H1 (cell line): Measurements from ENCODE around the gene CDKN2B-AS1. TPM values are rescaled to one million over a fixed set of nuclear protein-coding genes. Genes with fewer than 3 reads are reported as not detected.

ENCODE experiments used
- CTCF ChIA-PET: fragments of 300-600 bp; sonication (Branson Sonifier 250); formaldehyde crosslinking; loops from one replicate; lab custom pipeline; 2021; ENCODE audit not compliant: partially characterized antibody; lab: Charles Lee
- POLR2A ChIA-PET: fragments of 300-600 bp; sonication (Branson Sonifier 250); formaldehyde crosslinking; loops from one replicate; lab custom pipeline; 2021; ENCODE audit warnings: inconsistent platforms; ENCODE audit not compliant: partially characterized antibody; lab: Charles Lee
- DNase-seq, 2 experiments: peaks; one replicate each; pipeline versions ENCODE4 v3.0.0 to v3.0.0-alpha.2; 2010 to 2022; ENCODE audit warnings: low spot score in 2 of 2, low read depth in 1 of 2, mixed read lengths in 1 of 2
- FAIRE-seq: peaks from 2 replicates; lab custom pipeline; 2011; peaks lifted over from hg19 to GRCh38; lab: Jason Lieb, UNC
- H2AFZ ChIP-seq: 2 replicates; pipeline ENCODE4 v1.8.1; 2012; ENCODE audit warnings: low read length, inconsistent platforms
- H2AK5ac ChIP-seq: 2 replicates; pipeline ENCODE4 v1.6.1; 2013; ENCODE audit warnings: low read depth, low read length
- H2BK120ac ChIP-seq: replicated peaks from 2 replicates; pipeline ENCODE3; 2013; ENCODE audit warnings: low read depth, low read length, inconsistent platforms
- H2BK12ac ChIP-seq: 2 replicates; pipeline ENCODE4 v1.6.1; 2013; ENCODE audit warnings: low read depth, low read length
- H2BK15ac ChIP-seq: 2 replicates; pipeline ENCODE4 v1.6.1; 2013; ENCODE audit warnings: low read length
- H2BK20ac ChIP-seq: 2 replicates; pipeline ENCODE4 v1.6.1; 2013; ENCODE audit warnings: low read length
- H2BK5ac ChIP-seq: 2 replicates; pipeline ENCODE4 v1.6.1; 2013; ENCODE audit warnings: low read depth, low read length
- H3K14ac ChIP-seq: 2 replicates; pipeline ENCODE4 v1.6.1; 2013; ENCODE audit warnings: inconsistent platforms; ENCODE audit not compliant: insufficient read length
- H3K18ac ChIP-seq: 2 replicates; pipeline ENCODE4 v1.6.1; 2013; ENCODE audit warnings: low read length; ENCODE audit errors: extremely low read depth
- H3K23ac ChIP-seq: 2 replicates; pipeline ENCODE4 v1.6.1; 2013; ENCODE audit warnings: inconsistent platforms; ENCODE audit not compliant: insufficient read length
- H3K23me2 ChIP-seq: 2 replicates; pipeline ENCODE4 v1.6.1; 2013; ENCODE audit warnings: low read depth, low read length
- H3K27ac ChIP-seq: 2 replicates; pipeline ENCODE4 v1.6.1; 2011; ENCODE audit warnings: low read depth, low read length, inconsistent platforms
- H3K27me3 ChIP-seq, 4 experiments: replicated peaks in 1 of 4; 1 replicate in 1 of 4; 2 replicates in 3 of 4; pipeline versions ENCODE4 v1.6.1 to v1.8.1; 2011 to 2013; ENCODE audit warnings: low read length in 3 of 4, mild to moderate bottlenecking in 3 of 4, inconsistent platforms in 2 of 4, mixed read lengths in 2 of 4, moderate library complexity in 1 of 4; ENCODE audit not compliant: control insufficient read depth in 3 of 4, insufficient read depth in 3 of 4; ENCODE audit errors: extremely low read depth in 1 of 4
- H3K36me3 ChIP-seq, 4 experiments: 2 replicates each; pipeline versions ENCODE4 v1.6.1 to v1.8.1; 2011 to 2013; ENCODE audit warnings: mild to moderate bottlenecking in 4 of 4, low read length in 3 of 4, moderate library complexity in 2 of 4, control low read depth in 1 of 4, inconsistent platforms in 1 of 4; ENCODE audit not compliant: insufficient read depth in 4 of 4, control insufficient read depth in 2 of 4
- H3K4ac ChIP-seq: replicated peaks from 2 replicates; pipeline ENCODE3; 2013; ENCODE audit warnings: low read length, low read depth, mixed read lengths, inconsistent platforms; ENCODE audit not compliant: insufficient read length
- H3K4me1 ChIP-seq, 4 experiments: replicated peaks in 1 of 4; 1 replicate in 1 of 4; 2 replicates in 3 of 4; pipeline versions ENCODE4 v1.6.1 to v1.8.1; 2011 to 2013; ENCODE audit warnings: low read length in 3 of 4, inconsistent platforms in 2 of 4, mixed read lengths in 1 of 4; ENCODE audit not compliant: insufficient read depth in 4 of 4, control insufficient read depth in 3 of 4
- H3K4me2 ChIP-seq, 2 experiments: 2 replicates each; pipeline versions ENCODE4 v1.6.1 to v1.8.1; 2011 to 2013; ENCODE audit warnings: low read depth in 2 of 2, low read length in 2 of 2, control low read depth in 1 of 2, inconsistent platforms in 1 of 2, mild to moderate bottlenecking in 1 of 2; ENCODE audit not compliant: insufficient read depth in 1 of 2
- H3K4me3 ChIP-seq, 4 experiments: fragments of 200-600, 300-600 bp in 1 of 4; sonication (generic), shearing (Covaris generic), sonication (Bioruptor Twin) in 1 of 4; 2 replicates each; pipeline versions ENCODE4 v1.5.1 to v1.8.1; 2011 to 2016; ENCODE audit warnings: low read length in 4 of 4, low read depth in 3 of 4, control low read depth in 2 of 4, inconsistent platforms in 2 of 4, mild to moderate bottlenecking in 2 of 4, mixed read lengths in 1 of 4, moderate library complexity in 1 of 4; ENCODE audit not compliant: insufficient read depth in 2 of 4; ENCODE audit errors: extremely low read depth in 1 of 4
- H3K56ac ChIP-seq: replicated peaks from 2 replicates; pipeline ENCODE3; 2013; ENCODE audit warnings: low read depth, mild to moderate bottlenecking, mixed read lengths, low read length, inconsistent platforms; ENCODE audit not compliant: insufficient read length
- H3K79me1 ChIP-seq: 2 replicates; pipeline ENCODE4 v1.6.1; 2013; ENCODE audit warnings: low read depth, low read length, control low read depth
- H3K79me2 ChIP-seq, 2 experiments: 2 replicates each; pipeline versions ENCODE4 v1.6.1 to v1.8.1; 2012 to 2013; ENCODE audit warnings: low read length in 2 of 2, mild to moderate bottlenecking in 2 of 2, inconsistent platforms in 1 of 2; ENCODE audit not compliant: insufficient read depth in 2 of 2, control insufficient read depth in 1 of 2
- H3K9ac ChIP-seq, 4 experiments: replicated peaks in 1 of 4; 1 replicate in 1 of 4; 2 replicates in 3 of 4; pipeline versions ENCODE4 v1.6.1 to v1.8.1; 2011 to 2013; ENCODE audit warnings: low read depth in 3 of 4, low read length in 3 of 4, control low read depth in 2 of 4, mild to moderate bottlenecking in 2 of 4, moderate library complexity in 2 of 4, inconsistent platforms in 1 of 4; ENCODE audit errors: extremely low read depth in 1 of 4
- H3K9me3 ChIP-seq, 2 experiments: 2 replicates each; pipeline versions ENCODE4 v1.6.1 to v1.8.1; 2012 to 2013; ENCODE audit warnings: mild to moderate bottlenecking in 2 of 2, moderate library complexity in 2 of 2, control low read depth in 1 of 2, inconsistent platforms in 1 of 2, low read depth in 1 of 2, low read length in 1 of 2, mixed read lengths in 1 of 2; ENCODE audit not compliant: insufficient read depth in 2 of 2
- H4K20me1 ChIP-seq, 2 experiments: replicated peaks in 1 of 2; 2 replicates each; pipeline versions ENCODE3 to v1.8.1; 2011 to 2013; ENCODE audit warnings: inconsistent platforms in 2 of 2, low read length in 2 of 2, mild to moderate bottlenecking in 1 of 2; ENCODE audit not compliant: insufficient read depth in 2 of 2, control insufficient read depth in 1 of 2
- H4K5ac ChIP-seq: 2 replicates; pipeline ENCODE4 v1.6.1; 2013; ENCODE audit warnings: low read length, low read depth, mixed read lengths, inconsistent platforms; ENCODE audit not compliant: insufficient read length
- H4K8ac ChIP-seq: 2 replicates; pipeline ENCODE4 v1.8.0; 2013; ENCODE audit warnings: mild to moderate bottlenecking, moderate library complexity, low read length, inconsistent platforms; ENCODE audit not compliant: insufficient read depth; ENCODE audit errors: extremely low read depth
- H4K91ac ChIP-seq: replicated peaks from 2 replicates; pipeline ENCODE3; 2013; ENCODE audit warnings: low read length, mixed read lengths, inconsistent platforms; ENCODE audit not compliant: insufficient read length
- BCL11A ChIP-seq, 2 experiments: IDR thresholded peaks; one replicate each; pipeline ENCODE4 v1.6.1; 2011; ENCODE audit warnings: low read depth in 2 of 2, low read length in 2 of 2, mild to moderate bottlenecking in 2 of 2
- CHD2 ChIP-seq: IDR thresholded peaks from 2 replicates; pipeline ENCODE4 v1.6.1; 2012; ENCODE audit warnings: low read length, improper control_type of control experiment
- EZH2 ChIP-seq: fragments of 200-600 bp; sonication (generic); IDR thresholded peaks from 2 replicates; pipeline ENCODE4 v1.7.1; 2012; ENCODE audit warnings: low read depth, mild to moderate bottlenecking, moderate library complexity, low read length, inconsistent platforms; ENCODE audit not compliant: severe bottlenecking
- KDM4A ChIP-seq: IDR thresholded peaks from one replicate; pipeline ENCODE4 v1.7.1; 2012; ENCODE audit warnings: low read depth, mild to moderate bottlenecking, moderate library complexity, low read length, inconsistent platforms; ENCODE audit not compliant: severe bottlenecking
- SP4 ChIP-seq: IDR thresholded peaks from 2 replicates; pipeline ENCODE4 v1.6.1; 2012; ENCODE audit warnings: low read length, inconsistent platforms
- TAF1 ChIP-seq: IDR thresholded peaks from 2 replicates; pipeline ENCODE4 v1.6.1; 2011; ENCODE audit warnings: mild to moderate bottlenecking, low read depth, low read length
- WGBS, 2 experiments: shearing (Covaris generic) in 1 of 2; methylation state at CpG; one replicate each; pipeline versions ENCODE4 v1.1.6 to v1.1.7; 2013 to 2015; ENCODE audit warnings: low lambda C conversion rate in 2 of 2, mixed read lengths in 2 of 2, inconsistent platforms in 1 of 2, low coverage in 1 of 2, missing lambda C conversion rate in 1 of 2; ENCODE audit not compliant: insufficient replicate concordance in 2 of 2, insufficient coverage in 1 of 2, insufficient read length in 1 of 2; ENCODE audit errors: extremely low coverage in 1 of 2, missing lambda C conversion rate in 1 of 2; 5-methylcytosine and 5-hydroxymethylcytosine counted together
- polyA plus RNA-seq, 7 experiments: library from polyadenylated mRNA; depleted of rRNA in 3 of 7; stranded (reverse) in 5 of 7; unstranded in 2 of 7; fragments of >200 nt in 5 of 7; fragments of 200-250 nt in 2 of 7; gene quantifications; 1 replicate in 5 of 7; 2 replicates in 1 of 7; 4 replicates in 1 of 7; pipeline versions ENCODE4 v1.2.1 to v1.2.3, GENCODE V29; 2011 to 2013; ENCODE audit warnings: missing spikeins in 2 of 7, mixed read lengths in 2 of 7
- total RNA-seq: library from RNA; stranded (reverse); fragmentation: NEBNext Ultra II Directional; extraction: Animal tissue kit (Norgen Biotek cat#: 25700); gene quantifications from 2 replicates; pipeline ENCODE4 v1.2.1, GENCODE V29; 2021

CDKN2B-AS1 gene
- total and polyA plus RNA-seq, 2 of the 8 experiments (the other 6 are each of a cell fraction or from before 2014, with no cell fraction given), result not detected

DNA sequence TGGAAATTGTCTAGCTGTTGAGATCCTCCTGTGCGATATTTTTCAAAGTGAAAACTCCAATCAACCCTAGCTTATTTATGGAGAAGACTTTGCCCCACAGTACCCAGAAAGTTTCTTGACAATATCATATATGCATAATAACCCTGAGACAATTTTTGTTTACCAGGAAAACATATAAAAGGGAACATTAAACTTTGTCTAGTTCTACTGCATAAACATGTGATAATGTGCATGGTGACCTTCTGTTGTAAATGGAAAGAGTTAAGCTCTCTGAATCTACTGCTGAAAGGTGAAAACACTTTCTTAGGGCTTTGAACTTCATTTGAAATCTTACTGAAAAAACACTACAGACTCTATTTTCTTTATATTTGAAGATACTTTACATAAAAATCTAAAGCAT, 46.8 kb downstream of the CDKN2B-AS1 start:
- Histone ChIP-seq H3K4ac (no peak overlapping the region), H2BK12ac (no peak overlapping the region), H2BK120ac (no peak overlapping the region), H2BK15ac (no peak overlapping the region), H2BK5ac (no peak overlapping the region), H3K23me2 (no peaks in the 10 kb centered on the region), H4K8ac (no peak overlapping the region), H3K9me3 (no peaks in the 10 kb centered on the region), H3K56ac (no peak overlapping the region), H4K5ac (no peak overlapping the region), H3K4me2 (no peak overlapping the region), H3K79me2 (no peaks in the 10 kb centered on the region), H3K14ac (no peak overlapping the region), H3K4me1 (peaks cover 0 to 4% (median 0%) of the 10 kb centered on the region in 4 experiments; a peak in 1 of 7 replicates), H3K23ac (no peak overlapping the region), H3K79me1 (no peaks in the 10 kb centered on the region), H2AK5ac (no peak overlapping the region), H3K36me3 (no peaks in the 10 kb centered on the region), H3K4me3 (no peak overlapping the region), H4K20me1 (no peaks in the 10 kb centered on the region), H2AFZ (no peak overlapping the region), H4K91ac (no peak overlapping the region), H3K18ac (no peak overlapping the region), H2BK20ac (no peak overlapping the region), H3K27me3 (no peaks in the 10 kb centered on the region), H3K9ac (no peak overlapping the region), H3K27ac (no peak overlapping the region)
- 90% methylated on average over 1 of the region's 1 CpG; no CpG with 5 or more reads in 1 of the 2 experiments for WGBS, 2 experiments
- no peak for DNase-seq
- FAIRE-seq, result no peak
- ChIA-PET CTCF (interaction anchor here (0.6 to 3.8 kb wide), 7 partner anchors 12 to 228 kb away, joined by 3 to 18 read pairs (median 6); partner anchors contain the start of gene CDKN2B), POLR2A (no interaction called here)
- no peak for TF ChIP-seq CHD2
- no peak for TF ChIP-seq KDM4A
- TF ChIP-seq TAF1, result no peak
- no peak for TF ChIP-seq EZH2
- no peak for TF ChIP-seq BCL11A (IDR thresholded peaks at IDR 0.05; ENCODE audit: low read depth in 2 of 2, low read length in 2 of 2)
- no peak for TF ChIP-seq SP4
